ENCODE results near the gene C1orf185.

Gene C1orf185

DNA sequence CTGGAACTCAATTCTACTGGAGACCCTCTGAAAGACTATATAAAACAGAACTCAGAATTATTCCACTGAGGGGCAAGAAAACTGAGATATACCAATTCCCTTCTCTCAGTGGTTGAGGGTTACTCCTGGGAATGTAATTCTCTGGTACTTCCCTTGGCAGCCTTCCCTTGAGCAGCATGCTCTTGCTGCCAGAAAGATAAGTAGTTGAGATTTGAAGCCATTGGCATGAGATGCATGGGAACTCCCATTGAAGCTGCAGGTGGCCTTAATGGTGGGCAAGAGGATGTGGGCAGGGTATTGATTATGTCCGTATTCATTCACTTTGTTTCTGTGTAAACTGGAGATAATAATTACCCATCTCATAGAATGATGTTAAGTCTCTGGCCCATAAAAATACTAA, 28.6 kb upstream of the C1orf185 start:
- Histone ChIP-seq H4K20me1 (ENCODE audit: insufficient read depth, low read length, poor library complexity, severe bottlenecking) (no peaks in the 10 kb centered on the region), H3K4me2 (ENCODE audit: low read depth, low read length, poor library complexity, severe bottlenecking) (no peak overlapping the region)

DNA sequence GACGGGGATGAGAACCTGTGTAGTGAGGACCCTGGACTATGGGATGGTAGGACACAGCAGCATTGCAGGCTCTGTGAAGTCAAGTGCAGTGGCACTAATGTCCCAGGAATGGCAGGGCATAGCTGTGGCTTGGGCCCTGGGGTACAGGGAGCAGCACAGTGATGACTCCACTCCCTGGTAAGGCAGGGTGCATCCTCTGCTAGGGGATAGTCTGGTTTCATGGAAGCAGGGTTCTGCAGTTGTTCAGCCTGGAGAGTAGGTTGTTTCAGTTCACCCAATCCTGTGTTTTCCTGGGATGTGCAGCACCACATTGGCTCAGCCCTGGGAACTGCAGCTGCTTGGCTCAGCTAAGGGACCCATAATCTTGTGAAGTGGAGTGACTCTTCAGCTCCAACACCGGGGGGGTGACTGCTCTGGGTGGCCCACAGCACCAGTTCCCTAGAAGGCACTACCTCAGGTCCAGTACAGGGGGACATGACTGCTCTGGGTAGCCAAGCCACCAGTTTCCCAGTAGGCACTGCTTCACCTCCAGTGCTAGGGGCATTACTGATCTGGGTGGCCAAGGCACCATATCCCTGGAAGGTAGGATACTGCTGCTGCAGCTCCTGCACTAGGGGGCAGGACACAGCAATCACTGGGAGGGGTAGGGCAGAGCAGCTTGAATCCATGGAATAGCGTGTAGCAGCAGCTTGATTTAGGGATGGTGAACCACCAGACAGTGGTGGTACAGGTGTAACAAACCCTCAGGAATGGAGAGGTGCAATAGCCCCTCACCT, 15.3 kb upstream of the C1orf185 start:
- H3K4me1 ChIP-seq (ENCODE audit: insufficient read depth, low read length, poor library complexity, severe bottlenecking), result no peaks in the 10 kb centered on the region

More for the DNA sequence above, 28.6 kb upstream of the C1orf185 start:
- Histone ChIP-seq H3K9ac (ENCODE audit: low read depth, low read length, poor library complexity, severe bottlenecking) (no peak overlapping the region), H3K4me1 (ENCODE audit: insufficient read depth, low read length, poor library complexity, severe bottlenecking) (no peaks in the 10 kb centered on the region), H2AFZ (ENCODE audit: low read length) (no peak overlapping the region), H3K79me2 (ENCODE audit: insufficient read depth, low read length) (no peaks in the 10 kb centered on the region), H3K9me3 (ENCODE audit: insufficient read depth, low read depth, low read length) (no peaks in the 10 kb centered on the region), H3K9me2 (replicated peaks; ENCODE audit: low read depth, low read length) (no peaks in the 10 kb centered on the region), H3K27me3 (ENCODE audit: insufficient read depth, low read length, poor library complexity, severe bottlenecking) (no peaks in the 10 kb centered on the region), H3F3A (ENCODE audit: low read depth) (no peaks in the 10 kb centered on the region), H3K36me3 (ENCODE audit: insufficient read depth, low read length) (no peaks in the 10 kb centered on the region), H3K4me3 (ENCODE audit: low read length, poor library complexity, severe bottlenecking) (no peak overlapping the region)
- no peak for TF ChIP-seq EZH2phosphoT487 (IDR thresholded peaks at IDR 0.05; ENCODE audit: borderline replicate concordance)
- TF ChIP-seq, protein P1, sequence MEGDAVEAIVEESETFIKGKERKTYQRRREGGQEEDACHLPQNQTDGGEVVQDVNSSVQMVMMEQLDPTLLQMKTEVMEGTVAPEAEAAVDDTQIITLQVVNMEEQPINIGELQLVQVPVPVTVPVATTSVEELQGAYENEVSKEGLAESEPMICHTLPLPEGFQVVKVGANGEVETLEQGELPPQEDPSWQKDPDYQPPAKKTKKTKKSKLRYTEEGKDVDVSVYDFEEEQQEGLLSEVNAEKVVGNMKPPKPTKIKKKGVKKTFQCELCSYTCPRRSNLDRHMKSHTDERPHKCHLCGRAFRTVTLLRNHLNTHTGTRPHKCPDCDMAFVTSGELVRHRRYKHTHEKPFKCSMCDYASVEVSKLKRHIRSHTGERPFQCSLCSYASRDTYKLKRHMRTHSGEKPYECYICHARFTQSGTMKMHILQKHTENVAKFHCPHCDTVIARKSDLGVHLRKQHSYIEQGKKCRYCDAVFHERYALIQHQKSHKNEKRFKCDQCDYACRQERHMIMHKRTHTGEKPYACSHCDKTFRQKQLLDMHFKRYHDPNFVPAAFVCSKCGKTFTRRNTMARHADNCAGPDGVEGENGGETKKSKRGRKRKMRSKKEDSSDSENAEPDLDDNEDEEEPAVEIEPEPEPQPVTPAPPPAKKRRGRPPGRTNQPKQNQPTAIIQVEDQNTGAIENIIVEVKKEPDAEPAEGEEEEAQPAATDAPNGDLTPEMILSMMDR (conservative IDR thresholded peaks at IDR 0.05; ENCODE audit: low read length), result no peak

DNA sequence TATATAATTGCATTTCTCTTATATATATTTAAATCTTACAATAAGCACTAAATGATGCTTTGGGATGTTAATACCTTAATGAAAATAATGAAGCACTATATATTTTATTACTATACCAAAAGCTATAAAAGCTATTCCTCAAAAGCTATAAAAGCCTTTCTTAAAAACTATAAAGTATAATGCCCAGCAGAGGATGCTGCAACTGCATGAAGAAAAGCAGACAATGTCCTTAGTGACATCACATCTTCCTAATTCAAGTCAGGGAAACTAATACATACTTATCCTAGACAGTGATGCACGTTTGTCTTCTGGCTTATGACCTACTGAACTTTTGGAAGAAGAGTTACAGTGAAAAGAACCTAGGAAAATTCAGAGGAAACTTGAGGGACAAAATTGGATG, 13.6 kb upstream of the C1orf185 start:
- H3K79me2 ChIP-seq (ENCODE audit: insufficient read depth, low read length), result no peaks in the 10 kb centered on the region
- TF ChIP-seq, protein P1 (conservative IDR thresholded peaks at IDR 0.05; ENCODE audit: low read length), result peak; percentile 55
- no peak for TF ChIP-seq EZH2phosphoT487 (IDR thresholded peaks at IDR 0.05; ENCODE audit: borderline replicate concordance)

More for the DNA sequence above, 15.3 kb upstream of the C1orf185 start:
- Histone ChIP-seq H2AFZ (ENCODE audit: low read length) (no peak overlapping the region), H3K4me3 (ENCODE audit: low read length, poor library complexity, severe bottlenecking) (no peak overlapping the region), H4K20me1 (ENCODE audit: insufficient read depth, low read length, poor library complexity, severe bottlenecking) (no peaks in the 10 kb centered on the region), H3K9me3 (ENCODE audit: insufficient read depth, low read depth, low read length) (no peaks in the 10 kb centered on the region), H3K27me3 (ENCODE audit: insufficient read depth, low read length, poor library complexity, severe bottlenecking) (no peaks in the 10 kb centered on the region), H3K36me3 (ENCODE audit: insufficient read depth, low read length) (no peaks in the 10 kb centered on the region), H3K4me2 (ENCODE audit: low read depth, low read length, poor library complexity, severe bottlenecking) (no peak overlapping the region), H3K9me2 (replicated peaks; ENCODE audit: low read depth, low read length) (no peaks in the 10 kb centered on the region), H3F3A (ENCODE audit: low read depth) (no peaks in the 10 kb centered on the region), H3K9ac (ENCODE audit: low read depth, low read length, poor library complexity, severe bottlenecking) (no peak overlapping the region), H3K79me2 (ENCODE audit: insufficient read depth, low read length) (no peaks in the 10 kb centered on the region)
- TF ChIP-seq, protein P1 (conservative IDR thresholded peaks at IDR 0.05; ENCODE audit: low read length), result no peak
- no peak for TF ChIP-seq EZH2phosphoT487 (IDR thresholded peaks at IDR 0.05; ENCODE audit: borderline replicate concordance)

More for the DNA sequence above, 13.6 kb upstream of the C1orf185 start:
- Histone ChIP-seq H3K36me3 (ENCODE audit: insufficient read depth, low read length) (no peaks in the 10 kb centered on the region), H3K9me3 (ENCODE audit: insufficient read depth, low read depth, low read length) (no peaks in the 10 kb centered on the region), H3K9me2 (replicated peaks; ENCODE audit: low read depth, low read length) (no peaks in the 10 kb centered on the region), H4K20me1 (ENCODE audit: insufficient read depth, low read length, poor library complexity, severe bottlenecking) (no peaks in the 10 kb centered on the region), H3K9ac (ENCODE audit: low read depth, low read length, poor library complexity, severe bottlenecking) (no peak overlapping the region), H3K27me3 (ENCODE audit: insufficient read depth, low read length, poor library complexity, severe bottlenecking) (no peaks in the 10 kb centered on the region), H3F3A (ENCODE audit: low read depth) (no peaks in the 10 kb centered on the region), H2AFZ (ENCODE audit: low read length) (no peak overlapping the region), H3K4me3 (ENCODE audit: low read length, poor library complexity, severe bottlenecking) (no peak overlapping the region), H3K4me2 (ENCODE audit: low read depth, low read length, poor library complexity, severe bottlenecking) (no peak overlapping the region), H3K4me1 (ENCODE audit: insufficient read depth, low read length, poor library complexity, severe bottlenecking) (no peaks in the 10 kb centered on the region)
